CD1c-positive myeloid dendritic cell (primary cell): ENCODE results near the gene KCNJ14.

Experiments used
- DNase-seq: peaks from one replicate; pipeline ENCODE4 v3.0.0-alpha.2; 2016; ENCODE audit errors: extremely low spot score

The KCNJ14 gene

GRCh38 chr19:48445606-48446481 lies 9.5 kb upstream of the KCNJ14 start, which contains the start of gene GRWD1:
GRWD1 (plus strand) TSS chr19:48445983; CDS start chr19:48446006, 23 bp downstream.
- DNase-seq = peak; percentile 97

GRCh38 chr19:48446579-48446978 lies 8.8 kb upstream of the KCNJ14 start:
- DNase-seq = no peak

GRCh38 chr19:48448563-48448962 lies 6.8 kb upstream of the KCNJ14 start:
- no peak for DNase-seq

- no peak for DNase-seq
These were observed 4.9 kb upstream of the KCNJ14 start for GRCh38 chr19:48450441-48450840.

- no peak for DNase-seq
These were observed 4.5 kb upstream of the KCNJ14 start for GRCh38 chr19:48450863-48451262.

GRCh38 chr19:48451624-48452023 lies 3.8 kb upstream of the KCNJ14 start:
- DNase-seq = no peak

- DNase-seq = no peak
These were observed 2.8 kb upstream of the KCNJ14 start for GRCh38 chr19:48452289-48453190.

GRCh38 chr19:48454150-48454730 lies 1.1 kb upstream of the KCNJ14 start:
- DNase-seq = no peak

- DNase-seq = no peak
These were observed 661 bp downstream of the KCNJ14 start for GRCh38 chr19:48455908-48456562.

- no peak for DNase-seq
These were observed 1.5 kb downstream of the KCNJ14 start for GRCh38 chr19:48456864-48457263.

GRCh38 chr19:48458016-48458415 lies 2.6 kb downstream of the KCNJ14 start:
- DNase-seq = no peak

- DNase-seq = no peak
These were observed 6.2 kb downstream of the KCNJ14 start for GRCh38 chr19:48461651-48461981.

GRCh38 chr19:48461982-48462655 lies 6.7 kb downstream of the KCNJ14 start:
- DNase-seq = no peak

- no peak for DNase-seq
These were observed 9.8 kb downstream of the KCNJ14 start for GRCh38 chr19:48465215-48465614.

GRCh38 chr19:48466561-48467325 lies 11.4 kb downstream of the KCNJ14 start:
- peak; percentile 24 for DNase-seq

- DNase-seq = peak; percentile 100
These were observed 13.5 kb downstream of the KCNJ14 start for GRCh38 chr19:48468772-48469288.

- DNase-seq = peak; percentile 79
These were observed 14.0 kb downstream of the KCNJ14 start, which contains the start of gene CYTH2 for GRCh38 chr19:48469289-48469881. CYTH2 (plus strand) TSS chr19:48469369; CDS start chr19:48469508, 139 bp downstream.

- DNase-seq = no peak
These were observed 14.7 kb downstream of the KCNJ14 start for GRCh38 chr19:48469934-48470680.

GRCh38 chr19:48470856-48471255 lies 15.5 kb downstream of the KCNJ14 start:
- no peak for DNase-seq
